ENCODE data around the gene GM2A.

GRCh38 chr5:151205411-151205810, 47.6 kb upstream of the GM2A start:
- TF ChIP-seq CTCF (conservative IDR thresholded peaks at IDR 0.05; ENCODE audit: low read length): no peak
- TF ChIP-seq EZH2phosphoT487 (IDR thresholded peaks at IDR 0.05; ENCODE audit: borderline replicate concordance): no peak
